B cell (primary cell): ENCODE data around the gene ACBD4. TPM values are rescaled to one million over a fixed set of nuclear protein-coding genes. Genes with fewer than 3 reads are reported as not detected.

Experiments used
- ATAC-seq: fragments of 200-7000 bp; cut with Tn5 transposase; one replicate; pipeline ENCODE4 v1.10.0; 2021; ENCODE audit warnings: low read depth, mild to moderate bottlenecking, moderate number of reproducible peaks, moderate library complexity
- CTCF ChIA-PET: fragments of 350-600 bp; sonication (Branson Sonifier 250); formaldehyde crosslinking; loops from one replicate; lab custom pipeline; 2021; ENCODE audit warnings: antibody characterized with exemption, inconsistent platforms; lab: Charles Lee
- POLR2A ChIA-PET: fragments of 350-600 bp; sonication (Branson Sonifier 250); formaldehyde crosslinking; loops from one replicate; lab custom pipeline; 2021; ENCODE audit warnings: antibody characterized with exemption; lab: Charles Lee
- DNase-seq: peaks from one replicate; pipeline ENCODE4 v3.0.0; 2013
- H2AFZ ChIP-seq: 2 replicates; pipeline ENCODE4 v1.6.1; 2012; ENCODE audit warnings: mild to moderate bottlenecking, low read depth, low read length; ENCODE audit not compliant: insufficient read depth, poor library complexity, severe bottlenecking
- H3K27ac ChIP-seq, 2 donors: 1 replicate in 1 of 2; 2 replicates in 1 of 2; pipeline ENCODE4 v1.5.1; 2012 to 2013; ENCODE audit warnings: low read length in 2 of 2, mild to moderate bottlenecking in 2 of 2, moderate library complexity in 1 of 2
- H3K27me3 ChIP-seq, 4 experiments: fragments of 200-600 bp in 1 of 4; sonication (generic) in 1 of 4; replicated peaks in 1 of 4; 1 replicate in 2 of 4; 2 replicates in 2 of 4; pipeline versions ENCODE4 v1.6.1 to v1.7.0; 2013 to 2016; ENCODE audit warnings: low read length in 3 of 4, mild to moderate bottlenecking in 2 of 4, mixed read lengths in 1 of 4, moderate library complexity in 1 of 4; ENCODE audit not compliant: insufficient read depth in 4 of 4, control insufficient read depth in 3 of 4; ENCODE audit errors: control extremely low read depth in 1 of 4
- H3K36me3 ChIP-seq, 2 experiments: replicated peaks in 1 of 2; 1 replicate in 1 of 2; 2 replicates in 1 of 2; pipeline versions ENCODE4 v1.6.1 to v1.7.1; 2013; ENCODE audit warnings: low read length in 1 of 2; ENCODE audit not compliant: insufficient read depth in 2 of 2, control insufficient read depth in 1 of 2; ENCODE audit errors: control extremely low read depth in 1 of 2, extremely low read depth in 1 of 2
- H3K4me1 ChIP-seq, 2 donors: fragments of 200-600 bp in 1 of 2; sonication (generic) in 1 of 2; 1 replicate in 1 of 2; 2 replicates in 1 of 2; pipeline versions ENCODE4 v1.5.1 to v1.6.1; 2013 to 2017; ENCODE audit warnings: low read length in 2 of 2; ENCODE audit not compliant: control insufficient read depth in 2 of 2, insufficient read depth in 2 of 2
- H3K4me2 ChIP-seq: replicated peaks from 2 replicates; pipeline ENCODE3; 2012; ENCODE audit warnings: mild to moderate bottlenecking, low read depth, low read length; ENCODE audit not compliant: poor library complexity, severe bottlenecking
- H3K4me3 ChIP-seq, 5 experiments: fragments of 200-600 bp in 1 of 5; sonication (generic) in 1 of 5; 1 replicate in 3 of 5; 2 replicates in 2 of 5; pipeline versions ENCODE4 v1.5.1 to v1.7.0; 2011 to 2016; ENCODE audit warnings: low read length in 4 of 5, mild to moderate bottlenecking in 4 of 5, low read depth in 2 of 5, control low read depth in 1 of 5, moderate library complexity in 1 of 5; ENCODE audit not compliant: insufficient read depth in 1 of 5; ENCODE audit errors: control extremely low read depth in 1 of 5, extremely low read depth in 1 of 5
- H3K79me2 ChIP-seq: fragments of 200-600 bp; sonication (generic); one replicate; pipeline ENCODE4 v1.6.0; 2016; ENCODE audit warnings: low read length; ENCODE audit not compliant: control insufficient read depth, insufficient read depth
- H3K9ac ChIP-seq: fragments of 200-600 bp; sonication (generic); 2 replicates; pipeline ENCODE4 v1.6.1; 2017; ENCODE audit warnings: mild to moderate bottlenecking, low read length, moderate library complexity
- H3K9me3 ChIP-seq, 3 donors: one replicate each; pipeline versions ENCODE4 v1.6.1 to v1.7.1; 2013; ENCODE audit warnings: low read length in 2 of 3; ENCODE audit not compliant: control insufficient read depth in 2 of 3, insufficient read depth in 1 of 3; ENCODE audit errors: control extremely low read depth in 1 of 3
- H4K20me1 ChIP-seq: 2 replicates; pipeline ENCODE4 v1.6.0; 2012; ENCODE audit warnings: mild to moderate bottlenecking, low read length; ENCODE audit not compliant: insufficient read depth, control insufficient read depth, poor library complexity, severe bottlenecking
- H3K27ac Mint-ChIP-seq: one replicate; pipeline ENCODE4 v1.8.0; 2021; ENCODE audit warnings: mixed read lengths
- H3K27me3 Mint-ChIP-seq: one replicate; pipeline ENCODE4 v1.8.0; 2021; ENCODE audit warnings: mixed read lengths
- H3K4me1 Mint-ChIP-seq: one replicate; pipeline ENCODE4 v1.8.0; 2021; ENCODE audit warnings: mixed read lengths
- H3K4me3 Mint-ChIP-seq: one replicate; pipeline ENCODE4 v1.8.0; 2021; ENCODE audit warnings: mixed read lengths
- H3K9me3 Mint-ChIP-seq: one replicate; pipeline ENCODE4 v1.8.0; 2022; ENCODE audit warnings: mixed read lengths; ENCODE audit not compliant: insufficient read depth
- CTCF ChIP-seq: fragments of 200-600 bp; IDR thresholded peaks from one replicate; pipeline ENCODE4 v1.8.0; 2022; ENCODE audit warnings: antibody characterized with exemption, mild to moderate bottlenecking
- EZH2 ChIP-seq: IDR thresholded peaks from 2 replicates; pipeline ENCODE4 v1.6.1; 2012; ENCODE audit warnings: borderline replicate concordance, low read depth, mild to moderate bottlenecking, moderate library complexity, low read length; ENCODE audit not compliant: insufficient read depth, poor library complexity, severe bottlenecking
- WGBS: methylation state at CpG from one replicate; pipeline ENCODE4 v1.1.5; 2013; ENCODE audit warnings: missing lambda C conversion rate; ENCODE audit not compliant: insufficient coverage; 5-methylcytosine and 5-hydroxymethylcytosine counted together
- intact Hi-C: fragments of 100-400 bp; cut with micrococcal nuclease; formaldehyde crosslinking; loops from one replicate; pipeline ENCODE4 v1.10.0; 2022
- polyA plus RNA-seq: library from polyadenylated mRNA; depleted of rRNA; stranded (reverse); fragments of >200 nt; gene quantifications from 2 replicates; pipeline ENCODE4 v1.2.3, GENCODE V29; 2012
- total RNA-seq, 2 donors: library from RNA; stranded (reverse); fragments of 120-200 nt in 1 of 2; gene quantifications; 1 replicate in 1 of 2; 2 replicates in 1 of 2; pipeline versions ENCODE4 v1.2.3 to v1.2.4, GENCODE V29; 2013 to 2022

Gene ACBD4
- total and polyA plus RNA-seq, 2 donors (not counting 1 experiment from before 2014, with no cell fraction given), result 36.8 to 39.4 TPM

- TF ChIP-seq CTCF, result no peak
- TF ChIP-seq EZH2, result no peak
- no peak overlapping the region for H3K9ac ChIP-seq
- no peak overlapping the region for H3K4me3 ChIP-seq
- WGBS, result 94% methylated on average over 23 of the region's 23 CpGs
- Mint-ChIP-seq H3K4me3 (no peak overlapping the region), H3K4me1 (no peaks in the 10 kb centered on the region), H3K9me3 (no peaks in the 10 kb centered on the region), H3K27me3 (peaks cover 5% of the 10 kb centered on the region), H3K27ac (no peak overlapping the region)
- H3K9me3 ChIP-seq, result no peaks in the 10 kb centered on the region
- H3K79me2 ChIP-seq, result no peaks in the 10 kb centered on the region
- no peaks in the 10 kb centered on the region for H3K36me3 ChIP-seq
- no peak overlapping the region for H2AFZ ChIP-seq
- H3K4me2 ChIP-seq, result no peak overlapping the region
- no peaks in the 10 kb centered on the region for H3K4me1 ChIP-seq
- DNase-seq, result no peak
- intact Hi-C loops, result no loop called here
- no peaks in the 10 kb centered on the region for H4K20me1 ChIP-seq
- peaks cover 0 to 7% (median 0%) of the 10 kb centered on the region in 4 experiments for H3K27me3 ChIP-seq
- no peak for ATAC-seq
- ChIA-PET POLR2A (interaction anchor here (0.6 kb wide), 1 partner anchor 33 kb away, joined by 3 read pairs; no protein-coding TSS in a partner anchor), CTCF (interaction anchor here (0.8 to 2.6 kb wide), 3 partner anchors 16 to 19 kb away, joined by 5 to 7 read pairs (median 5); partner anchors contain the start of gene ACBD4)
- H3K27ac ChIP-seq, result no peak overlapping the region
Observed at GRCh38 chr17:45118691-45119090, 16.8 kb upstream of the ACBD4 start.

- Histone ChIP-seq H4K20me1 (no peaks in the 10 kb centered on the region), H2AFZ (no peak overlapping the region), H3K27ac (no peak overlapping the region), H3K79me2 (no peaks in the 10 kb centered on the region), H3K36me3 (no peaks in the 10 kb centered on the region), H3K4me1 (no peaks in the 10 kb centered on the region), H3K9ac (no peak overlapping the region), H3K4me3 (no peak overlapping the region), H3K27me3 (peaks cover 0 to 7% (median 0%) of the 10 kb centered on the region in 4 experiments), H3K9me3 (no peaks in the 10 kb centered on the region), H3K4me2 (no peak overlapping the region)
- intact Hi-C loops, result no loop called here
- POLR2A ChIA-PET, result no interaction called here
- Mint-ChIP-seq H3K9me3 (no peaks in the 10 kb centered on the region), H3K4me1 (no peaks in the 10 kb centered on the region), H3K4me3 (no peak overlapping the region), H3K27ac (no peak overlapping the region), H3K27me3 (peaks cover 5% of the 10 kb centered on the region)
- CTCF ChIA-PET, result no interaction called here
- ATAC-seq (no peak), DNase-seq (no peak)
- TF ChIP-seq CTCF (no peak), EZH2 (no peak)
- WGBS, result 95% methylated on average over 6 of the region's 8 CpGs
Observed at GRCh38 chr17:45119964-45120363, 15.5 kb upstream of the ACBD4 start.
